HG02763 (cell line): ENCODE results near the gene JAK1.

Experiments
- ATAC-seq: cut with Tn5 transposase; IDR thresholded peaks from one replicate; pipeline ENCODE4 v1.9.1; 2021; ENCODE audit warnings: mild to moderate bottlenecking, moderate library complexity; ENCODE audit not compliant: unreplicated experiment

Gene JAK1

GRCh38 chr1:64873576-64873975 lies 92.8 kb downstream of the JAK1 start:
- ATAC-seq, result no peak

GRCh38 chr1:64872067-64872466 lies 94.3 kb downstream of the JAK1 start:
- ATAC-seq, result no peak

- ATAC-seq, result no peak
Observed at GRCh38 chr1:64871256-64871655, 95.1 kb downstream of the JAK1 start.

- no peak for ATAC-seq
Observed at GRCh38 chr1:64867266-64867665, 99.1 kb downstream of the JAK1 start.

- no peak for ATAC-seq
Observed at GRCh38 chr1:64866689-64867088, 99.7 kb downstream of the JAK1 start.

GRCh38 chr1:64865105-64865757 lies 101.1 kb downstream of the JAK1 start:
- ATAC-seq, result no peak

- peak; percentile 100 for ATAC-seq
Observed at GRCh38 chr1:64864018-64864940, 102.1 kb downstream of the JAK1 start.

- no peak for ATAC-seq
Observed at GRCh38 chr1:64861611-64862010, 104.7 kb downstream of the JAK1 start.

GRCh38 chr1:64857347-64857746 lies 109.0 kb downstream of the JAK1 start:
- ATAC-seq, result no peak

GRCh38 chr1:64856553-64856952 lies 109.8 kb downstream of the JAK1 start:
- ATAC-seq, result no peak

GRCh38 chr1:64855557-64855956 lies 110.8 kb downstream of the JAK1 start:
- ATAC-seq, result no peak

GRCh38 chr1:64854674-64855073 lies 111.7 kb downstream of the JAK1 start:
- no peak for ATAC-seq

- ATAC-seq, result no peak
Observed at GRCh38 chr1:64851664-64852063, 114.7 kb downstream of the JAK1 start.

- ATAC-seq, result no peak
Observed at GRCh38 chr1:64850846-64851245, 115.5 kb downstream of the JAK1 start.

- no peak for ATAC-seq
Observed at GRCh38 chr1:64849942-64850341, 116.4 kb downstream of the JAK1 start.

- no peak for ATAC-seq
Observed at GRCh38 chr1:64848803-64849202, 117.5 kb downstream of the JAK1 start.

GRCh38 chr1:64848136-64848535 lies 118.2 kb downstream of the JAK1 start:
- no peak for ATAC-seq

- no peak for ATAC-seq
Observed at GRCh38 chr1:64847666-64848065, 118.7 kb downstream of the JAK1 start.

- ATAC-seq, result no peak
Observed at GRCh38 chr1:64846573-64847430, 119.5 kb downstream of the JAK1 start.

- ATAC-seq, result no peak
Observed at GRCh38 chr1:64845831-64846425, 120.4 kb downstream of the JAK1 start.

- ATAC-seq, result no peak
Observed at GRCh38 chr1:64844609-64845008, 121.7 kb downstream of the JAK1 start.
